Stimulated activated CD4-positive, alpha-beta T cell treated with anti-CD3 and anti-CD28 coated beads, Interleukin-15, amount 100 ng/mL, for 24 hours (primary cell): Measurements from ENCODE around the gene CTNNBL1.
"Not testable (repeated sequence)": the region's sequence is repeated elsewhere in the genome, so short reads cannot be mapped to it uniquely, and the experiment has no call there.

Experiments
- DNase-seq: peaks from one replicate; pipeline ENCODE4 v3.0.0-alpha.2; 2020

The CTNNBL1 gene

GRCh38 chr20:37680420-37680819, 13.4 kb upstream of the CTNNBL1 start:
- DNase-seq, result no peak

- DNase-seq, result no peak
These were observed 12.3 kb upstream of the CTNNBL1 start for GRCh38 chr20:37681384-37682112.

- not testable (repeated sequence) for DNase-seq
These were observed 10.7 kb upstream of the CTNNBL1 start for GRCh38 chr20:37683146-37683545.

- no peak for DNase-seq
These were observed 6.9 kb upstream of the CTNNBL1 start for GRCh38 chr20:37686762-37687477.

GRCh38 chr20:37687478-37687805, 6.4 kb upstream of the CTNNBL1 start:
- DNase-seq, result no peak

GRCh38 chr20:37688093-37688492, 5.7 kb upstream of the CTNNBL1 start:
- no peak for DNase-seq

- DNase-seq, result no peak
These were observed 3.0 kb upstream of the CTNNBL1 start for GRCh38 chr20:37690626-37691369.

GRCh38 chr20:37692459-37693166, 1.2 kb upstream of the CTNNBL1 start:
- DNase-seq, result no peak

GRCh38 chr20:37693242-37693634, 592 bp upstream of the CTNNBL1 start:
- no peak for DNase-seq

GRCh38 chr20:37695684-37696342, 2.0 kb downstream of the CTNNBL1 start:
- no peak for DNase-seq

GRCh38 chr20:37697314-37697713, 3.5 kb downstream of the CTNNBL1 start:
- DNase-seq, result no peak

- no peak for DNase-seq
These were observed 5.4 kb downstream of the CTNNBL1 start for GRCh38 chr20:37699202-37699601.

GRCh38 chr20:37700301-37700700, 6.5 kb downstream of the CTNNBL1 start:
- no peak for DNase-seq

GRCh38 chr20:37701676-37702075, 7.8 kb downstream of the CTNNBL1 start:
- not testable (repeated sequence) for DNase-seq

- DNase-seq, result no peak
These were observed 8.7 kb downstream of the CTNNBL1 start for GRCh38 chr20:37702403-37703034.

GRCh38 chr20:37703035-37703845, 9.4 kb downstream of the CTNNBL1 start:
- DNase-seq, result no peak

GRCh38 chr20:37704955-37705354, 11.1 kb downstream of the CTNNBL1 start:
- no peak for DNase-seq

- DNase-seq, result no peak
These were observed 12.5 kb downstream of the CTNNBL1 start for GRCh38 chr20:37706298-37706697.

- no peak for DNase-seq
These were observed 17.2 kb downstream of the CTNNBL1 start for GRCh38 chr20:37711001-37711400.

GRCh38 chr20:37711994-37712964, 18.4 kb downstream of the CTNNBL1 start:
- no peak for DNase-seq
